Measurements from ENCODE around the gene C17orf50. TPM values are rescaled to one million over a fixed set of nuclear protein-coding genes. Genes with fewer than 3 reads are reported as not detected.

C17orf50 gene
- total and polyA plus RNA-seq, 5 donors from 2014 or later = not detected

- Mint-ChIP-seq H3K27me3 (no peaks in the 10 kb centered on the region), H3K4me3 (no peak overlapping the region), H3K4me1 (no peaks in the 10 kb centered on the region), H3K36me3 (peaks cover 59% of the 10 kb centered on the region), H3K9me3 (no peaks in the 10 kb centered on the region), H3K27ac (peak overlapping the region in 1 of 3 donors; percentile 52)
- no peaks in the 10 kb centered on the region for H3K9me3 ChIP-seq (ENCODE audit: control insufficient read depth in 2 of 2, low read length in 2 of 2)
- no peak for DNase-seq
- no peak overlapping the region for H3K27ac ChIP-seq (ENCODE audit: insufficient read depth, low read length, poor library complexity, severe bottlenecking)
- H3K4me3 ChIP-seq (ENCODE audit: low read depth, low read length) = no peak overlapping the region
- no peaks in the 10 kb centered on the region for H3K4me1 ChIP-seq (ENCODE audit: control insufficient read depth, insufficient read depth, low read length, poor library complexity, severe bottlenecking)
- H3K27me3 ChIP-seq (ENCODE audit: control insufficient read depth, insufficient read depth, low read length) = no peaks in the 10 kb centered on the region
- peaks cover 73% of the 10 kb centered on the region for H3K36me3 ChIP-seq (ENCODE audit: control insufficient read depth, insufficient read depth, low read length)
- no peak for ATAC-seq (ENCODE audit: low read depth in 2 of 2)
Observed at GRCh38 chr17:35723735-35724134, 37.0 kb upstream of the C17orf50 start.

DNA sequence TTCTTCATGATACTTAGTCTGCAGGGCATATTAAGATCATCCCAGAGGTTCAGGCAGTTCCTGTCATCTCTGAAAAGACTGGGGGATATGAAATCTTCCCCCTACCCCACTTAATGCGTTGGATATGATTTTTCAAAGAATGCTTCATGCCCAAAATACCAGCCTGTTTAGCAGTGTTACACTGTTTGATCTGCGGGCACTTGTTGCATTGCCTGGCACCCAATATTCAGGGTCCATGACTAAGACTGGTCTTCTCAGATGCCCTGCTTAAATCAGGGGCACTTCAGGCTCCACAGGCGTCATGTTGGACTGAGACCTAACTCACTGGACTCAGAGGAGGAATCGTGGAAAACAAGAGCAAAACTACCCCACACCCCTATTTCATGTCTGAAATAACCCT lies 35.6 kb upstream of the C17orf50 start:
- Mint-ChIP-seq H3K4me1 (peaks cover 0 to 9% (median 2%) of the 10 kb centered on the region in 4 donors), H3K9me3 (no peaks in the 10 kb centered on the region), H3K27me3 (no peaks in the 10 kb centered on the region), H3K36me3 (peaks cover 58% of the 10 kb centered on the region), H3K4me3 (no peak overlapping the region), H3K27ac (no peak overlapping the region)
- no peak for ATAC-seq (ENCODE audit: low read depth in 2 of 2)
- Histone ChIP-seq H3K4me1 (ENCODE audit: control insufficient read depth, insufficient read depth, low read length, poor library complexity, severe bottlenecking) (no peaks in the 10 kb centered on the region), H3K4me3 (ENCODE audit: low read depth, low read length) (no peak overlapping the region), H3K9me3 (ENCODE audit: control insufficient read depth in 2 of 2, low read length in 2 of 2) (no peaks in the 10 kb centered on the region), H3K27me3 (ENCODE audit: control insufficient read depth, insufficient read depth, low read length) (no peaks in the 10 kb centered on the region), H3K27ac (ENCODE audit: insufficient read depth, low read length, poor library complexity, severe bottlenecking) (no peak overlapping the region), H3K36me3 (ENCODE audit: control insufficient read depth, insufficient read depth, low read length) (peaks cover 61% of the 10 kb centered on the region)
- no peak for DNase-seq

- Histone ChIP-seq H3K36me3 (ENCODE audit: control insufficient read depth, insufficient read depth, low read length) (peaks cover 57% of the 10 kb centered on the region), H3K9me3 (ENCODE audit: control insufficient read depth in 2 of 2, low read length in 2 of 2) (no peaks in the 10 kb centered on the region), H3K27ac (ENCODE audit: insufficient read depth, low read length, poor library complexity, severe bottlenecking) (no peak overlapping the region), H3K27me3 (ENCODE audit: control insufficient read depth, insufficient read depth, low read length) (no peaks in the 10 kb centered on the region), H3K4me3 (ENCODE audit: low read depth, low read length) (no peak overlapping the region), H3K4me1 (ENCODE audit: control insufficient read depth, insufficient read depth, low read length, poor library complexity, severe bottlenecking) (no peaks in the 10 kb centered on the region)
- peaks cover 2% of the 10 kb centered on the region for H3K27me3 Mint-ChIP-seq
- ATAC-seq (ENCODE audit: low read depth in 2 of 2) (no peak), DNase-seq (no peak)
- H3K36me3 Mint-ChIP-seq = peaks cover 55% of the 10 kb centered on the region
- no peak overlapping the region for H3K4me3 Mint-ChIP-seq
- H3K27ac Mint-ChIP-seq = peak overlapping the region in 1 of 3 donors; percentile 56
- H3K9me3 Mint-ChIP-seq = no peaks in the 10 kb centered on the region
- peaks cover 4 to 14% (median 6%) of the 10 kb centered on the region in 4 donors for H3K4me1 Mint-ChIP-seq
Observed at GRCh38 chr17:35725802-35726126, 34.9 kb upstream of the C17orf50 start.

DNA sequence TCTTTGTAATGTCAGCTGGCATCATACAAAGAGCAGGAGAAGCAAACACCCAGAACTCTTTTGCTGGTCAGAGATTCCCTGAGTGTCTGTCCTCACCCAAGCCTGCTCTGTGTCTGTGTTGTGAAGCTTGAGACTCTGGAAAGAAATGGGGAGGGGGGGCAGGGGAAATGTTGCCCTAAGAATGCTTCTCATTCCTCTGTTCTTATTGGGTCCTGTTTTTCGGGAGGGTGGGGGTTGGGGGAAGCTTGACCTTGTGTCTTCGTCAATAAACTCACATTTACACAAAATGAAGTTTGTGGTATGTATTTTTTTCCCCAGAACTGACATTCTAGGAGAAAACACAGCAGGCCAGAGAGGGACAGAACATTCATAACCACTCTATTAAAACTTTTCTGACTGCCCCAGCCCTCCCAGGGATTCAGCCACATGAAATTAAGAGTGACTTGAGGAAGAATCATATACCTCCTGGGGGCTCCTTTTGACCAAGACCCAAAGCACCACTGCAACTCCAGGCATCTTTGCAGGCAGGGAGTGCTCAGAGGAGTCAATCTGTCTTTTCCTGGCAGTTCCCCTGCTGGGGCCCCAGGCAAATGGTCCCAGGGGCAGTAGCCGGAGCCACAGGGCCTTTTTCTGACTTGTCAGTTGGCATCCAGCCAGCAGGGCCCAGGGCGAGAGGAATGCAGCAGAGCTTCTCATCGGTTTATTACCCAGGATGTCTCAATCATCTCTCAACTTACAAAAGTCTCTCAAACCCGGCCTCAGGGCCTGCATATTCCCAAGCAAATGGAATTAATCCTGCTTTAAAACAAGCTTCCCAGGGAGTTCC lies 34.3 kb upstream of the C17orf50 start:
- no peaks in the 10 kb centered on the region for H3K9me3 ChIP-seq (ENCODE audit: control insufficient read depth in 2 of 2, low read length in 2 of 2)
- ATAC-seq (ENCODE audit: low read depth in 2 of 2) = no peak
- H3K27me3 ChIP-seq (ENCODE audit: control insufficient read depth, insufficient read depth, low read length) = no peaks in the 10 kb centered on the region
- peaks cover 52% of the 10 kb centered on the region for H3K36me3 Mint-ChIP-seq
- peaks cover 8% of the 10 kb centered on the region for H3K27me3 Mint-ChIP-seq
- H3K4me1 ChIP-seq (ENCODE audit: control insufficient read depth, insufficient read depth, low read length, poor library complexity, severe bottlenecking) = peaks cover 5% of the 10 kb centered on the region
- no peaks in the 10 kb centered on the region for H3K9me3 Mint-ChIP-seq
- H3K27ac ChIP-seq (ENCODE audit: insufficient read depth, low read length, poor library complexity, severe bottlenecking) = no peak overlapping the region
- H3K4me3 Mint-ChIP-seq = no peak overlapping the region
- no peak for DNase-seq
- H3K27ac Mint-ChIP-seq = peak overlapping the region in 1 of 3 donors; percentile 56
- H3K36me3 ChIP-seq (ENCODE audit: control insufficient read depth, insufficient read depth, low read length) = peaks cover 51% of the 10 kb centered on the region
- H3K4me1 Mint-ChIP-seq = peaks cover 7 to 20% (median 11%) of the 10 kb centered on the region in 4 donors
- H3K4me3 ChIP-seq (ENCODE audit: low read depth, low read length) = no peak overlapping the region

DNA sequence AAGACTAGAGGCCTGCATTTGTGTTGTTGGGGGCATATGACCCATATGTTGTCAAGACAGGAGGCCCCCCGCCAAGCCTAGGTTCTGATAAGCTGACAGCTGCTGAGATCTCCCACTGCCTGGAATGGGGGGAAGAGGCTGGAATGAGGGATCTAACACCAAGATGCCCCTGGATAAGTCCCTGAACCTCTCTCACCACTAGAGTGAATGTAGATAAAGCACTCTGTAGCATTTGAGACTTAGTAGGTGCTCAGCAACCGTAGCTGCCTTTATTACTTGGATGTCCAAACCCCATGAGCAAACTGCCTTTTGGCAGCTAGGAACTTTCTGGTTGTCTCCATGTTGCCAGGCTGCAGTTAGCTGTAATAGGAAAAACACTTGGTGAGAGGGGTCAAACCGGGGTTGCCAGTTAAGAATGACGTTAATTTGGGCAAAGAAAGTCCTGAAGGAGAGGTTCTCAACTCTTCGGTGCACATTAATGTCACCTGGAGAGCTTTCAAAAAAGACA lies 33.7 kb upstream of the C17orf50 start:
- Mint-ChIP-seq H3K27ac (peak overlapping the region in 1 of 3 donors; percentile 9), H3K27me3 (peaks cover 8% of the 10 kb centered on the region), H3K4me1 (peaks cover 7 to 20% (median 11%) of the 10 kb centered on the region in 4 donors), H3K4me3 (no peak overlapping the region), H3K9me3 (no peaks in the 10 kb centered on the region), H3K36me3 (peaks cover 52% of the 10 kb centered on the region)
- DNase-seq = no peak
- Histone ChIP-seq H3K27me3 (ENCODE audit: control insufficient read depth, insufficient read depth, low read length) (no peaks in the 10 kb centered on the region), H3K4me3 (ENCODE audit: low read depth, low read length) (no peak overlapping the region), H3K27ac (ENCODE audit: insufficient read depth, low read length, poor library complexity, severe bottlenecking) (no peak overlapping the region), H3K4me1 (ENCODE audit: control insufficient read depth, insufficient read depth, low read length, poor library complexity, severe bottlenecking) (peaks cover 7% of the 10 kb centered on the region), H3K9me3 (ENCODE audit: control insufficient read depth in 2 of 2, low read length in 2 of 2) (no peaks in the 10 kb centered on the region), H3K36me3 (ENCODE audit: control insufficient read depth, insufficient read depth, low read length) (peaks cover 45% of the 10 kb centered on the region)
- ATAC-seq (ENCODE audit: low read depth in 2 of 2) = no peak

DNA sequence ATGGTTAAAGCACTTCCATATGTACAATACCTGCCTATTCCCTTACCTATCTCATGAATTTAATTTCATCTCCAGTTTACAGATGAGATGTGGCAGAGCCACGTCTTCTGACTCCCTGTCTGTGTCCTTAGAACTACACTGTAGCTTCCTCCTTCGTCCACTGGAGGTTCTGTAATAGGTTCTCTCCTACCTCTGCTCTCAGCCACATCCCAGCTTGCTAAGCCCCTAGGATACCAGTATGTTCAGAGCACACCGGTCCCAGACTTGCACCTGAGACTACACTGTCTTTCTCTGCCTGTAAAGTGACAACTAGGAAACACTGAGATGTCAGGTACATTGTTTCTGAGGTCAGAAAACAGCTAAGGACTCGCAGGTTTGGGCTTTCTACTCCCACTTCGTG lies 33.1 kb upstream of the C17orf50 start:
- no peak overlapping the region for H3K4me3 ChIP-seq (ENCODE audit: low read depth, low read length)
- H3K27ac ChIP-seq (ENCODE audit: insufficient read depth, low read length, poor library complexity, severe bottlenecking) = no peak overlapping the region
- H3K36me3 ChIP-seq (ENCODE audit: control insufficient read depth, insufficient read depth, low read length) = peaks cover 42% of the 10 kb centered on the region
- H3K27me3 Mint-ChIP-seq = peaks cover 11% of the 10 kb centered on the region
- H3K36me3 Mint-ChIP-seq = peaks cover 52% of the 10 kb centered on the region
- DNase-seq (no peak), ATAC-seq (ENCODE audit: low read depth in 2 of 2) (no peak)
- H3K27me3 ChIP-seq (ENCODE audit: control insufficient read depth, insufficient read depth, low read length) = no peaks in the 10 kb centered on the region
- H3K9me3 Mint-ChIP-seq = no peaks in the 10 kb centered on the region
- H3K27ac Mint-ChIP-seq = peak overlapping the region in 1 of 3 donors; percentile 9
- H3K4me1 Mint-ChIP-seq = peaks cover 7 to 26% (median 11%) of the 10 kb centered on the region in 4 donors
- H3K4me1 ChIP-seq (ENCODE audit: control insufficient read depth, insufficient read depth, low read length, poor library complexity, severe bottlenecking) = peaks cover 7% of the 10 kb centered on the region
- peak overlapping the region in 1 of 4 donors; percentile 55 for H3K4me3 Mint-ChIP-seq
- H3K9me3 ChIP-seq (ENCODE audit: control insufficient read depth in 2 of 2, low read length in 2 of 2) = no peaks in the 10 kb centered on the region

GRCh38 chr17:35728551-35728950 lies 32.1 kb upstream of the C17orf50 start:
- H3K27ac ChIP-seq (ENCODE audit: insufficient read depth, low read length, poor library complexity, severe bottlenecking) = no peak overlapping the region
- Mint-ChIP-seq H3K27ac (no peak overlapping the region), H3K36me3 (peaks cover 45% of the 10 kb centered on the region)

DNA sequence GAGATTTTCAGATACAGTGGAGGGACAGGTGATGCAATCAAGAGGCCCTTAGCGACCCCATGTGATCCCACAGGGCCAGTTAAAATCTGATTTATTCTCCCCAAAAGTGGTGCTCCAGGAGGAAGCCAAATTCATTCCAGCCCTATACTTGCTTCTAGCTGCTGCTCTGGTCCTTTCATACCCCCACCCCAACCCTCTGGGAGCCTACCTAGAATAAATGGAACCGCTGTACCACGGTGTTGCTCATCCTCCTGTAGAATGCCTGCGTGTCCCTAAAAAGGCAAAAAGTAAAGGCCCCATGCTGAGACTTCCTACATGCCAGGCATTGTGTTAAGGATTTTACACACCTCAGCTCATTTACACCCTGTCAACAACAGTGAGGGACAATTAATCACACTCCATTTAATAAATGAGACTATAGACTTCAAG lies 31.3 kb upstream of the C17orf50 start:
- Histone ChIP-seq H3K4me3 (ENCODE audit: low read depth, low read length) (no peak overlapping the region), H3K9me3 (ENCODE audit: control insufficient read depth in 2 of 2, low read length in 2 of 2) (no peaks in the 10 kb centered on the region), H3K27me3 (ENCODE audit: control insufficient read depth, insufficient read depth, low read length) (no peaks in the 10 kb centered on the region), H3K27ac (ENCODE audit: insufficient read depth, low read length, poor library complexity, severe bottlenecking) (no peak overlapping the region), H3K36me3 (ENCODE audit: control insufficient read depth, insufficient read depth, low read length) (peaks cover 25% of the 10 kb centered on the region), H3K4me1 (ENCODE audit: control insufficient read depth, insufficient read depth, low read length, poor library complexity, severe bottlenecking) (peaks cover 7% of the 10 kb centered on the region)
- DNase-seq = no peak
- Mint-ChIP-seq H3K4me1 (peaks cover 7 to 28% (median 11%) of the 10 kb centered on the region in 4 donors), H3K27ac (no peak overlapping the region), H3K27me3 (peaks cover 15% of the 10 kb centered on the region), H3K4me3 (peak overlapping the region in 2 of 4 donors; percentile 11 to 40), H3K36me3 (peaks cover 37% of the 10 kb centered on the region), H3K9me3 (no peaks in the 10 kb centered on the region)
- no peak for ATAC-seq (ENCODE audit: low read depth in 2 of 2)

More at GRCh38 chr17:35728551-35728950, 32.1 kb upstream of the C17orf50 start:
- Histone ChIP-seq H3K9me3 (ENCODE audit: control insufficient read depth in 2 of 2, low read length in 2 of 2) (no peaks in the 10 kb centered on the region), H3K36me3 (ENCODE audit: control insufficient read depth, insufficient read depth, low read length) (peaks cover 34% of the 10 kb centered on the region), H3K4me1 (ENCODE audit: control insufficient read depth, insufficient read depth, low read length, poor library complexity, severe bottlenecking) (peaks cover 7% of the 10 kb centered on the region), H3K27me3 (ENCODE audit: control insufficient read depth, insufficient read depth, low read length) (no peaks in the 10 kb centered on the region), H3K4me3 (ENCODE audit: low read depth, low read length) (no peak overlapping the region)
- no peak overlapping the region for H3K4me3 Mint-ChIP-seq
- DNase-seq (no peak), ATAC-seq (ENCODE audit: low read depth in 2 of 2) (no peak)
- peaks cover 7 to 28% (median 11%) of the 10 kb centered on the region in 4 donors for H3K4me1 Mint-ChIP-seq
- no peaks in the 10 kb centered on the region for H3K9me3 Mint-ChIP-seq
- peaks cover 15% of the 10 kb centered on the region for H3K27me3 Mint-ChIP-seq
